GM12864 (cell line): ENCODE measurements around the gene UCP1.

Source experiments
- DNase-seq: peaks from one replicate; pipeline ENCODE4 v3.0.0-alpha.2; 2011; ENCODE audit warnings: low read depth
- H3K4me3 ChIP-seq: 2 replicates; pipeline ENCODE4 v1.5.1; 2011; ENCODE audit warnings: mild to moderate bottlenecking, low read depth, low read length, control low read depth
- TF ChIP-seq, protein P1 (sequence below): IDR thresholded peaks from 2 replicates; pipeline ENCODE4 v1.5.1; 2011; ENCODE audit warnings: low read depth, mild to moderate bottlenecking, moderate library complexity, low read length, control low read depth, inconsistent platforms; ENCODE audit errors: missing control alignments

Gene UCP1

DNA sequence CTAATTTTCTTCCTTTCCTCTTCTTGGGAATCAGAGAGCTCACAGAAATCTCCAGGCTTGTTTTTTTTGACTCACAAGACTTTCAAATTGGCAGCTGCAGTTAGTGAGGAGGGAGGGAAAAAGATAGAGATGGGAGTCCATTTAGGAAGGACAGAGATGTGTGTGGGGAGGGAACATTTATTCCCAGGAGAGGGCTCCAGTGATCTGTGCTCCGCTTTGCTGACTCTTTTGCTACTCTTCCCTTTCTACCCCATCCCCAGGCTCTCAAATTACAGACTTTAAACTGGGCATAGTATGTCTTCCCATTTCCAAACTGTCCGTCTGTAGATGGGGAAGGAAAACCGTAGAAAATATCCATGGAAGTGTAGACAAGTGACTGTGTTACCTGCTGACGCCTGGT is 39.1 kb upstream of the UCP1 start:
- TF ChIP-seq, protein P1, sequence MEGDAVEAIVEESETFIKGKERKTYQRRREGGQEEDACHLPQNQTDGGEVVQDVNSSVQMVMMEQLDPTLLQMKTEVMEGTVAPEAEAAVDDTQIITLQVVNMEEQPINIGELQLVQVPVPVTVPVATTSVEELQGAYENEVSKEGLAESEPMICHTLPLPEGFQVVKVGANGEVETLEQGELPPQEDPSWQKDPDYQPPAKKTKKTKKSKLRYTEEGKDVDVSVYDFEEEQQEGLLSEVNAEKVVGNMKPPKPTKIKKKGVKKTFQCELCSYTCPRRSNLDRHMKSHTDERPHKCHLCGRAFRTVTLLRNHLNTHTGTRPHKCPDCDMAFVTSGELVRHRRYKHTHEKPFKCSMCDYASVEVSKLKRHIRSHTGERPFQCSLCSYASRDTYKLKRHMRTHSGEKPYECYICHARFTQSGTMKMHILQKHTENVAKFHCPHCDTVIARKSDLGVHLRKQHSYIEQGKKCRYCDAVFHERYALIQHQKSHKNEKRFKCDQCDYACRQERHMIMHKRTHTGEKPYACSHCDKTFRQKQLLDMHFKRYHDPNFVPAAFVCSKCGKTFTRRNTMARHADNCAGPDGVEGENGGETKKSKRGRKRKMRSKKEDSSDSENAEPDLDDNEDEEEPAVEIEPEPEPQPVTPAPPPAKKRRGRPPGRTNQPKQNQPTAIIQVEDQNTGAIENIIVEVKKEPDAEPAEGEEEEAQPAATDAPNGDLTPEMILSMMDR = no peak
- no peak for DNase-seq
- no peak overlapping the region for H3K4me3 ChIP-seq

DNA sequence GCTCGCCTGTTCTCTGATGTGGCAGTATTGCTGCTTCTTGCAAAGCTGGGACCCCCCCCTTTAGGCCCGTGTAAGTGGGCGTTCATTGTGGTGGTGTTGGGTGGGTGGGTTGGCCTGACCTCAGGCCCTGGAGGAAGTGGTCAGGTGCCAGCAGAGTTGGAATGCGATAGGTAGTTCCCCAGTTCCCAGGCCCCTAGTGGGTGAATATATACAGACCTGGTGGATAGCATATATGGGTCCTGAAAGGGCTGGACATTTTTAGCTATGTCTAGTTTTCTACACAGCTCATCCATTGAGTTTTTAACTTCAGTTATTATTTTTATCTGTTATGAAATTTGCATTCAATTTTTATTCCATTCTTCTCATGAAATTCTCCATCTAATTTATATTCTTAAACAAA is 35.8 kb upstream of the UCP1 start:
- no peak for DNase-seq
- no peak overlapping the region for H3K4me3 ChIP-seq
- TF ChIP-seq, protein P1 = no peak

DNA sequence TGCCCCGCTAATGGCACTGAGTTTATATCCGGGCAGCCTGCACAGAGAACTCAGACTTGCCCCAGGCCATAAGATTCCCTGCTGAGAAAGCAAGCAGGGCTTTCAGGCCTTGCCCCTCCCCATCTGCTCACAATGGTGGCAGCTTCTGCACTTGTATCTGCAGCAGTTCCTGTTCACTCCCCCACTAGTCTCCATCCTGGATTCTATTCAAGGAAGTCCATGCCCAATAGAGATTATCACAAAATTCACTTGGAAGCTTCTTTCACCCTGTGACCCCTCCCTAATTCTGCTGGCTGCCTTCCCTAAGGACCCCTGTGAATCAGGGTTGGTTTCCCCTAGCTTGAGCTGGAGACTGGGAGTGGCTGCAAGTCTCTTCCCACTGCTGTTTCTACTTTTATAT is 34.5 kb upstream of the UCP1 start:
- TF ChIP-seq, protein P1 = no peak
- H3K4me3 ChIP-seq = no peak overlapping the region
- DNase-seq = no peak

DNA sequence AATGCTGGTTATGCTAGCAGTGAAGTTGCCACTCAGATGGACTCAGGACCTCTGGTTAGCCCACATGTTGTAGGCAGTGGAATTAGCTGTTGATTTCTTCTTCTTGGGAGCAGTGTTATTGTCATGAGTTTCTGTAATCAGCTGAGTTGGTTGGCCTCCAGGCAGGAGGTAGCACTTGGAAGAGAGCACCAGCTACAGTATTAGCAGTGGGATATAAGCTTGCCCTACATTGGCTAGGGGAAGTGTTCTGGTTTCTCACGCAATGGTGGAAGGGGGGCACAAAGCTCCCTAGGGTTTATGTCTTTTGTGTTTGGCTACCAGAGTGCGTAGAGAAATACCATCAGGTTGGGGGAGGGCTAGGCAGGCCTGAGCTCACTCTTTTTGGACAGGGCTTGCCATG is 34.0 kb upstream of the UCP1 start:
- no peak overlapping the region for H3K4me3 ChIP-seq
- TF ChIP-seq, protein P1 = no peak
- no peak for DNase-seq

DNA sequence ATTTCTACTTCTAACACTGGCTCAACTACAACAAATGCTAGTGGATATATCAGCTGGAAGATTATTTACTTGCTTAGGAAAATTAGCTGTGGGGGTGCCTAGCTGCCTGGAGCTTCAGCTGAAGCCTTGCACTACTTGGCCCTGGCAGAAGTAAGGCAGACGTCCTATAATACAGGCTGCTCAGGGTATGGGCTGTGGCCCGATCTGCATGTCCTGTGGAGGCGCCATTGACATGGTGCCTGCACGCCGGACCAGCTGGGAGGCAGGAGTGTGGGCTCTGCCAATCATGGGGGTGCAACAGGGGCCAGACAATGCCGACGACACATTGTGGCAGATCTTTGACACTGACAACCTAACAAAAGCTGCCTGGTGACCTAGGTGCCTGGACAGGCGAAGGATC is 31.6 kb upstream of the UCP1 start:
- H3K4me3 ChIP-seq = no peak overlapping the region
- DNase-seq = no peak
- TF ChIP-seq, protein P1 = no peak

DNA sequence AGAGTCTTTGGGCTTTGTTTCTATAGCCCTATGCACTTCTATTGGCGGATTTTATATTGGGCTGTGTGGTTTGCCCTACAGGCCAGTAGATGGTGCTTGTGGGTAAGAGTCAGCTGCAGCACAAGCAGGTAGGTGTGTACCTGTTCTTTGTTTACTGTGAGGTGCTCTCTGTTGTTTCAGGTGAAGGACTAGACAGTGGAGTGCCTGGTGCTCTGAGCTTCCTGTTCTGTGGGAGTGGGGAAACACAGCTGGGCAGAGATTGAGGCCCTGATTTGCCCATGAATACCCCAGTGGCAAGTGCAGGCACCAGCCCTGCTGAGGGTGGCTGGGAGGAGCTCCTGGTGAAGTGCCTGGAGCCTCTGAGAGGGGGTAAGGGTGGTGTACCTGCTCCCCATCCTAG is 26.3 kb upstream of the UCP1 start:
- TF ChIP-seq, protein P1 = peak; percentile 62
- peak; percentile 8 for DNase-seq
- H3K4me3 ChIP-seq = no peak overlapping the region

DNA sequence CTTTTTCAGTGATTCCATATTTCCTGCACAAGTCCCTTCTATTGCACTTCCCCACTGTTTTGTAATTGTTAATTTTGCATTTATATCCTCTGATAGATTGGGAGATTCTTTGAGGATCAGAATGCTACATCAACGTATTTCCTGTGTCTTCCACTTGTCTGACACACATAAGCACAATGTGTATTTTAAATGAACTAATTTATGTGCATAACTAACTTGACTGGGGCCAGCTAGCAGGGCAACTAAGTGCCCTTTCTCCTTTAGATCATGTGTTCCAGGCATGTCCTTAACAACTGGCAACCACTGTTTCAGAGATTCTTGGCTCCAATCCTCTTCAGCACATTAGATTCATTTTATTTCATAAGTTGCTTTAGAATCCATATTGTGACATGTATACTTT is 15.7 kb upstream of the UCP1 start:
- no peak for DNase-seq
- no peak overlapping the region for H3K4me3 ChIP-seq
- TF ChIP-seq, protein P1 = no peak
